GM21723 (cell line): ENCODE results near the gene KCTD15.

Source experiments
- ATAC-seq: cut with Tn5 transposase; IDR thresholded peaks from one replicate; pipeline ENCODE4 v1.9.1; 2021; ENCODE audit warnings: mild to moderate bottlenecking, moderate library complexity; ENCODE audit not compliant: unreplicated experiment

KCTD15 gene, protein sequence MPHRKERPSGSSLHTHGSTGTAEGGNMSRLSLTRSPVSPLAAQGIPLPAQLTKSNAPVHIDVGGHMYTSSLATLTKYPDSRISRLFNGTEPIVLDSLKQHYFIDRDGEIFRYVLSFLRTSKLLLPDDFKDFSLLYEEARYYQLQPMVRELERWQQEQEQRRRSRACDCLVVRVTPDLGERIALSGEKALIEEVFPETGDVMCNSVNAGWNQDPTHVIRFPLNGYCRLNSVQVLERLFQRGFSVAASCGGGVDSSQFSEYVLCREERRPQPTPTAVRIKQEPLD

DNA sequence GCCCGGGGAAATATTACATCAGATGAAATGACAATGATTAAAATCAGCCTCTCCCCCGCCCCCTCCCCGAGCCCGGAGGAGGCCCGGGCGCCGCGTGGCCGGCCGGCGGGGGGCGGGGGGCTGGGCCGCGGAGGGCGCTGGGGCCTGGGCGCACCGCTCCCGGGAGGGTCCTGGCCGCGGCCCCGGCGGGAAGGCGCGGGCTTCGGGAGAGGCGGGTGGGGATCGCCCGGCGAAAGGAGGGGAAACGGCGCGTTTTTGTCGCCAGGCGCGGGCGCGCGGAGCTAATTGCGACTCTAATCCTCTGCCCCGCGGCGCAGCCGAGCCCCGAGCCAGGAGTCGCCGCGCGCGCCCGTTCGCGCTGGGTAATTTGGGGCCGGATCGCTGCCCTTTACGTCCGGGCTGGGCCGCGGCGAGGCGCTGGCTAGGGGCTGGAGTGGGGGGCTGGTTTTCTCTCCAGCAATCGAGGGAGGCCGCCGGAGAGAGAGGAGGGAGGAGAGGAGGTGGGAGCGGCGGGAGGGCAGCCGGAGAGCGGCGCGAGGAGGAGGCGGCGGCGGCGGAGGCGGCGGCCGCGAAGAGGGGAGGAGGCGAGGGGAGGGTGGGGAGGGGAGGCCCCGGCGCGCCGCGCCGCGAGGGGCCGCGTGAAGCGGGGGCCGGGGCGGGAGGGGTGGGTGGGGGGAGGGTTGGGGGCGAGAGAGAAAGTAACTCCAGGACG, at the start of gene KCTD15:
Gene KCTD15, plus strand, starts transcription at position 707 of the 712 bp plus-strand sequence. CDS start 3,585 bp downstream, outside the sequence.
- ATAC-seq = no peak

DNA sequence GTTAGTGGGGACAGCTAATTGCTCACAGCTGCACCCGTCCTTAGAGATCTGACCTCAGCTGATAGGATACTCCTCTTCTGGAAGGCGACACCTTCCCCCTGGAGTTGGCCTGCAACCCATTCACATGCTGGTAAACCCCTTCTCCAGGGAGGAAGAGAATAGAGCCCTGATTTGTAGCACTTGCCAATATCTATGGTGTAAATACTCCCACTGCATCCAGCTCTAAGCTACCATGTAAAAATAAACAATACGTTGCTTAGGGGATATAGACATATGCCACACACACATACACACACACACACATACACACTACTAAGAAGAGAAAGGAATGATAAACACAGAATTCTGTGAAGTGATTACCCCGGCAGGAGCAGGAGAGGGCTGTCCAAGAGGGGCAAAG, 49.4 kb upstream of the KCTD15 start:
- no peak for ATAC-seq

DNA sequence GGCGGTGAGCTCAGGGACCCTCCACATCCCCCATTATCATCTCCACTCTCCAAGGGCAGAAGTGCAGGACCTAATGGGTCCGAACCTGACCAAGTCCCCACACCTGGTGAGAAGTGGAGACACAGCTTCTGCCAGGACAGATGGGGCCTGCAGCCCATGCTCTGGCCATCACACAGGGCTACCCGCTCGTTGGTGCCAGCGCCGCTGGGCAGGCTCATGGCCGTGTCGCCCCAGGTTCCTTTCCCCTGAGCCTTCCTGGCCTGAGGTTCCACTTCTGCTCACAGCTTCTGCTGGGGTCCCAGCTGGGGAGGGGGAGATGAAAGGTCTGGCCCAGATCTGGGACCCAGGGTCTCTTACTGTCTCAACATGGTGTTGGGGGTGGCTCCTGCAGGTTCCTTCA, 48.4 kb upstream of the KCTD15 start:
- no peak for ATAC-seq

DNA sequence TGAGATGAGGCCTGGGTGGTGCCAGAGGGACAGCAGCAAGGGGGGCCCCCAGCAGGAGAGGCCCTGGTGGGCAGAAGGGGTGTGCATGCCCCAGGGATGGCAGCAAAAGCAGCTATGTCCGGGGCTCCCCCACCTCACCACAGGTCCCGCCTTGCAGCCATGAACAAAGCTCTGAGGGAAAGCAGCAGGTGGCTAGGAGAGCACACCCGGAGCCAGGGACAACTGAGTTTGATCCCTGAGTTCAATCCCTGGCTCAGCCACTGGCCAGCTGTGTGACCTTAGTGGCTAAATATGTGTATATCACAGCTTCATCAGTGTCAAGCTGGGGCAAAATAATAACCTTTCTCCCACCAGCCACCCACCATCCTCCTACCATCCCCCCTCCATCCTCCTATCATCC, 47.7 kb upstream of the KCTD15 start:
- ATAC-seq = no peak

DNA sequence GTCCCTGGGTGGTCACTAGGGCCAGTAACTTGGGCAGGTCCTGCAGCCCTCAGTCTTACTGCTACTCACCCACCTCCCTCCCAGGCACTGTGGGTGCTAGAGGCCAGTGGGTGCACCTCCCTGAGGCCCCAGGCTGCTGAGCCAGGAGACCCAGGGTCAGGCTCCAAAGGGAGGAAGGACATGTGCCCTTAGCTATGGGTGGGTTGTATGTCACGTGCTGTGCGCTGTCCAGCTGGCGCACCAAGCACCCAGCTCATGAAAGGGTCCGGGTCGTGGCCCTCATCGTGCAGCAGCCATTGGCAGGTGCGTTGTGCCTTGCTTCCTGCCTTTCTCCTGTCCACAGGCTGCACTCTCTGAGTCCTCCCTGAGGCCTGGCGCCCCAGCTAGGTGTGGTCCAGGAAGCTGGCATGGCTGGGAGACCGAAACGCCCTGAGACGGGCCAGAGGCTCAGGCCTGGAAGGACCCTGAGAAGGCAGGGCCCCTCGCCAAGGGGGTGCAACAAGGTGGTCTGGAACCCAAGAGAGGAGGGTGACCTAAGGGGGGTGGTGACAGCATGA, 47.0 kb upstream of the KCTD15 start:
- no peak for ATAC-seq

DNA sequence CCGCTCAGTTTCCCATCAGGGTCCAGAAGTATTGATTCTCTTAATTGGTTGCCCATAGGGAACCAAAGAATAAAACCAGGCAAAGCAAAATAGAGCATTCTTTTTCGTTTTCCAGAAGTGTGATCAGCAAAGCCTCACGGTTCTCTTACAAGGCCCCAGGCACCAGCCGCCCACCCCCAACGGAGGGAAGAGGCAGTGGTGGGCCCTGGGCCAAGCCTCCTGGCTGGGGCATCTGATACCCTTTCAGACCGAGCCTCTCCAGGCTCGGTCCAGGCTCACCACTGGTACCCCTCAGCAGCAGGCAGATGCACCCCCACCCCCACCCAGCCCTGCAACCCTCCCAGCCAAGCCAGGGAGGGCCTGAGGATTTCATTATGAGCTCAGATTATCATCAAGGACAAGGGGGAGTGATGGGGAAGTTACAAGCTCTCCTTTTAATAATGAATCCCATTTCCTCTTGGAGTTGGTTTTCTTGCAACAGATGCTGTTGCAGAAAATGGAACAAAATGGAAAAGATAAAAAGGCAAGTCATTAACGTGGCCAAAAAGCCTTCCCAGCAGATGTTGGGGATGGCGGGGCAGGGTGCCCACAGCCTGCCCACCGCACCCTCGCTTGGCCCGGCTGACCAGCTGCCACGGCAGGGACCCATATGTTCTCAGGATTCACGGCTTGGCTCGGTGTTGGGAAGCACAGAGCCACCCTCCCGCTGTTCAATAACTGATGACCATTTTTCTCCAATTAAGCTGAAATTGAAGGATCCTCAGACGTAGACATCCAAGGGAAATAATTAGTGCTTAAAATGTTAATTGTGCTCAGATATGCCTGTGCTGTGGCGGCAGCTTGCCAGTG, 45.9 kb upstream of the KCTD15 start:
- no peak for ATAC-seq

DNA sequence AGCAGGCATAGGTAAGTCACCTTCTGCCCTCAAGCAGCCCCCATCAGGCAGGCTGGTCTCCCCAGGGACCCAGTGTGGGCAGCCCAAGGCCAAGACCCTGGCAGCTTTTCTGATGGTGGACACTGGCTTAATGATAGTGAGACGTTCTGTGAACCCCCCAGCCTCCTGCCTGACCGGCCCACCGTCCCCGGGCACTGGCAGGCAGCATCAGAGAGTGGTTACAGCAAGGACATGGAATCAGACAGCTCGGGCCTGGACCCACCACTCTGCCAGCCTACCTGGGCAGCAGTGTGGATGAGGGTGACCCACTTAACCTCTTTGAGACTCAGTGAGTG, 45.3 kb upstream of the KCTD15 start:
- no peak for ATAC-seq

DNA sequence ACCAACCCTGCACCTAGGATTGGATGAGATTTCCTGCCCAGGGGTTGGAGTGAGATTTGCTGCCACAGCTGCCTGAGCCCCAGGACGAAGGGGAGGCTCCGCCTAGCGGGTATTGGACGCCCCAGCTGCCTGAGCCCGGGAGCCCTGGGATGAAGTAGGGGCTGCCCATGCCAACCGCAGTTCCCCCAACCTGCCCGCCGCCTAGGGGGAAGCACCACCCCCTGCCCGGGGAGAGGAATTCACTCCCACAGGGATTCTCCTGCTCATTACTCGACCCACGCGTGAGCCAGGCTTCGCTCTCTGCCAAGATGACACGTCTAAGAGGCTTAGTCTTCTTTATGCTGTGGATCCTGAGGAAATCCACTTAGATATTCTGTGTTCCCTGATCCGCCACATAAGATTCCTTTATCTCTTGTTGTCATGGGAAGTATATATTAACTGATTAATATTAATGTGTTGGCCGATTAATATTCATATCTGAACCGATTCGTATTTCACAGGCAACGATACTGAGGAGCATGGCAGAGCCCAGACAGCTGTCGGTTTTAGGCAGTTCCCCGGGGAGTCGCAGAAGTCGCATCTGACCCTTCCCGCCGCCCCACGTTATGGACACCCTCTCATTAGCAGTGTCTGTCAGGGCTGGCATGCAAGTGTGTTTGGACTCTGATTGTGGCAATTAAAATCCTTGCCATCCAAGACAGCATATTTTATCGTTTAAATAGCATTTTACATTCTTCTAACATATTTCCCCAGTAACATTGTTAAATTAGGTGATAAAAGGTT, 44.5 kb upstream of the KCTD15 start:
- no peak for ATAC-seq

DNA sequence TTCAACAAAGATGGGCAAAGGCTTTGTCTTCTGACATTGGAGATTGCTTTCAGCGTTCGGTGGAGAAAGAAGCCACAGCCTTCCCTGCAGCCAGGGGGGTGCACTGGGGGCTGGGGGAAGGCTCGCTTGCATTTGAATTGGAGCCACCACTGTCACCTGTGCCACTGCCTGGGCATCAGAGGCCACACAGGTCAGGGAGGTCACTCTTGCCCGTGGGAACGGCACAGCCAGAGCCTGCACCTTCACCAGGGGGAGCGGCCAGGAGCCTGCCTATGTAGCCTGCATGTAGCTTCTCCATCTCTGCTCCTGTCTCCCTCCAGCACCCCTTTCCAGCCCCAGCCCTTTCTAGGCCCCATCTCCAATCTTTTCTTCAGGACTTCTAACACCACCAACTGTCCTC, 43.7 kb upstream of the KCTD15 start:
- ATAC-seq = no peak

DNA sequence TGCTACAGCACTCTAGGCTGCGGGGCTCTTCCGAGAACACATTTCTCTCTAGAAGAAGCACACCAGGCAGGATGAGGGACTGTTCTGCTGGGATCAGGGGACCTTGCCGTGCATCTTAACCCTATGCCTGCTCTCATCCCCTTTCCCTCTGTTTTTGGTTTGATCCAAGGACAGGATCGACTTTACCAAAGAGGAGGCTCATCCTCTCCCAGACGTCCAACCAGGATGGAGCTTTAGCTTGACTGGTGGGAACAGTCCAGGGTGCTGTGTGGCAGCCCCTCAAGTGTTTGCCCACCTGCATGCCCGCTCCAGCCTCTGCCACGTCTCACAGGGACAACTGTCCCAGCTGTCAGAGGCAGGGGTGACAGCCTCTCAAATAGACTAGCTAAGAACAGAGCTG, 42.3 kb upstream of the KCTD15 start:
- ATAC-seq = no peak

DNA sequence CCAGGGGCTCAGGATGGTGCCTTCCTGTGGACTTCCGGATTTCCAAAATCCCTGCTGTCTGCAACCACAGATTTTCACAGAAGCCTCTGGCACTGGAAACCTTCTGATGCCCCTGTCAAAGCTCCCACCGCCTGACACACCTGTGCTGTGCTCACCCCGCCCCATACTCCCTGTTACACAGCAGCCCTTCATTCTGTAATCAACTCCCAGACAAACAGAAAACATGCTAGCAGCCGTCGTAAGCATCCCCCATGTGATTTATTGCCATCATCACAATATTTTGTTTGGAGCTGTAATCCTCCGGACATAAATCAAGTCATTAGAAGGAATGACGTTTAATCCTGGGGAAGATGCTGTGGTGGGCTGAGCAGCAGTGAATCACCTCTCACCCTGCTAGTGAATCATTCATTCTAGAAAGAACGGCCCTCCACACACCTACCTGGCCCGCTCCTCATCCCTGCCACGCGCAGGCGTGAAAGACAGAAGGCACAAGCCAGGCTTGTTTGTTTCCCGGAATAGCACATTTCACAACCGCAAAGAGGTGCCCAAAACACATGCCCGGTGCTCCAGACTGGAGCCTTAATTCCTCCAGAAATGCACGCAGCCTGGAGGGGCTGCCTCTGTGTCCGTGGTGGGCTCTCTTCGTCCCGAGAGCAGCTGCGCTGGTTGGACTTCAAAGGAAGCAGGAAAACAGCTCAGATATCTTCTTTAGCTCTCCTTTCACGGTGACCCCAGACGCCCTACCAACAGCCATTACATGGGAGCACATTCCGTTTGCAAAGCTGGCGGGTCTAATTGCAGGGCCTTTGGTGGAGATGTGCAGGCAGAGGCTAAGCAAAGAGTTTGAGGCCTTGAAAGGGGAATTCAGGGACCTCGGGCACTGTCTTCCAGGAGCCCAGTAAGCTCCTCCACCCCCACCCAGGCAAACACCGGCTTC, 41.3 kb upstream of the KCTD15 start:
- no peak for ATAC-seq

DNA sequence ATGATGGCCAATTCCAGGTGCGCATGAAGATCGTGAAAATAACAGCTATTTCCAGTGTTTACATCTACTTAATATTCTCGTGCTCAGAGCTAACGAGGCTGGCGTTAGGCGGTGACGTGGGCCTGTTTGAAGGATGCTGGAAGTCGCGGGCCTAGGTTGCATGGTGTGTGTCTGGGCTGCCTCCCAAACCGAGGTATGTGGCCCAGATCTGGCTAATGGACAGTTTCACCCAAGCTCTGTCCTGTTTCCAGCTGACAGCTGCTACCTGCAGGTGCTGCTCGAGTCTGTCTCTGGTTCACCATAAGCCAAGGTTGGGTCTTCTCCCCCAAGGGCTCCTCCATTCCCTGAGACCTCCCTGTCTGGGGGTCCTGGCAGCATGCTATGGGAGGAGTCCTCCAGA, 40.5 kb upstream of the KCTD15 start:
- no peak for ATAC-seq

DNA sequence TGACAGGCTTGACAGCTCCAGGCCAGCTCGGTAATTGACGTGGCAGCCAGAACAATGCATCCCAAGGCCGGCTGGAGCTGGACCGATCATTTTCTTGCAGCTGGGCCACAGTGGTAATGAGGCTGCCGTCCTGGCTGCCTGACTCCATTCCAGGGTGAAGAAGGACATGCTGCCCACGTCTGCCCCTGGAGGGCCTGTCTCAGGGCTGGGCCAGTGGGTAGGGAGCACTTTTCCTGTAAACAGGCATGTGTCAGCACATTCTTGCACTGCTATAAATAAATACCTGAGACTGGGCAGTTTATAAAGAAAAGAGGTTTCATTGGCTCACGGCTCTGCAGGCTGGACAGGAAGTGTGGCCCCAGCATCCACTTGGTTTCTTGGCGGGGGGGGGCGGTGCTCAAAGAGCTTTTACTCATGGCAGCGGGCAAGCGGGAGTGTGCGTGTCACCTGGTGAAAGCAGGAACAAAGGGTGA, 38.1 kb upstream of the KCTD15 start:
- no peak for ATAC-seq

DNA sequence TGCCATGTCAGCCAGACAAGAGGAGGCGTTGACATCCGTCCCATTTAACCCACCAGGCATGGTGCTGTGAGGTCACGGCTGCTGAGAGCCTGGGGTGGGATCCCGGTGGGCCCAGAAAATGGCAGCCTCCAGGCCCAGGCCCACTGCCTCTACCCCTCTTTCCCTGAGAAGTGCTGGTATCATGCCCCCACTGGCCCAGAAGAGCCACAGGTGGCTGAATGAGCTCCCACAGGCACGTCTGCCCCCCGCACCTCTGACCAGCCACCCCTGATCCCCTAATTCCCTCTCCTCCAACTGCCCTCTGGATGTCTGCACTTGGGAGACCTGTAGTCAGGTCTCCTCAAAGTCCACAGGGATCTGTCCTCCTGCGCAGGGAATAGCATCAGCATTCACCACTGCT, 37.3 kb upstream of the KCTD15 start:
- ATAC-seq = no peak

DNA sequence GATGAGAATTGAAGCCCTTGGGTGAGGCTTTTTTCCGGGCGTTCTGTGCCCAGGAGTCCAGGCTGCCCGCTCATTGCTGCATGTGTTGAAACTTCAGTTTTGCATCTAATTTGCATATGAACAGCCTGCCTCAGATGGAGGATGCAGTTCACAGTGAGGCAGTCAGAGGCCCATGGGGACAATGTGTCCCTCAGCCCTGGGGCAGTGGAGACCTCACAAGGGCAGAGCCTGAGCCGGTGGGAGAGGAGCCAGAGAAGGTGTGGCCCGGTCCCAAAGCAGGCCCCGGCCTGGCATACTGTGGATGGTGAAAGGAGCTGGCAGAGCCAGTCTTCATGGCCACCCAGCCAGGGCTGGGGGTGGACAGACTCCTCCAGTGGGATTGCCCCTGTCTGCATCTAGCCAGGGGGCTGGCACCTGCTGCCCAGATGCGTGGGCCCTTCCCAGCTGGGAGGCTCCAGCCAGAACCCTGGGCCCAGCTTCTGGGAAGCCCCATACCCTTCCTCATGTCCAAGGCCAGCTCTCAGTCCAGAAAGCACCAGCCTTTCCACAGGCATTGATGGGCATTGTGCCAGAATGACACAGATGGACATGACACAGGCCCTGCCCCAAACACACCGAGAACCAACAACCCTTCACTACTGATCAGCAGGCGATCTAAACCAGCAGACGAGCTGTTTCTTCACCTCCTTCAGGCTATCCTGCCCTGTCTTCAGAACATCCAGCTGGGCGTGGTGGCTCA, 32.9 kb upstream of the KCTD15 start:
- ATAC-seq = no peak

DNA sequence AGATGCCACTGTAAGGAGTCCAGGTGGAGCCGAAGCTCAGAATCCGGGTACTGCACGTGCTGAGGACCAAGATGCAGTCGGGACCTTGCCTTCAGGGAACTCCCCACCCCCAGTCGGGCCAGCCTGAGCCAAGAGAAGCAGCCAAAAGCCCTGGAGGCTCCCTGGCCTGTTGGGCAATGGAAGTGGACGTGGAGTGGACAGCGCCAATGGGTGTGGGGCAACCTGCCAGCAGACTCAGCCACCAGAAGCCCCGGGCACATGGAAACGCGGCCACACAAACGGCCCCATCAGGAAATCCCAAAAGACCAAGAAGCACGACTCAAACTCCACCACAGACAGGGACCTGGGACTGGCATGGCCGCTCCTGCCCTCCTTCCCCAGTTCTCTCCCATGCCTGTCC, 30.0 kb upstream of the KCTD15 start:
- ATAC-seq = no peak

DNA sequence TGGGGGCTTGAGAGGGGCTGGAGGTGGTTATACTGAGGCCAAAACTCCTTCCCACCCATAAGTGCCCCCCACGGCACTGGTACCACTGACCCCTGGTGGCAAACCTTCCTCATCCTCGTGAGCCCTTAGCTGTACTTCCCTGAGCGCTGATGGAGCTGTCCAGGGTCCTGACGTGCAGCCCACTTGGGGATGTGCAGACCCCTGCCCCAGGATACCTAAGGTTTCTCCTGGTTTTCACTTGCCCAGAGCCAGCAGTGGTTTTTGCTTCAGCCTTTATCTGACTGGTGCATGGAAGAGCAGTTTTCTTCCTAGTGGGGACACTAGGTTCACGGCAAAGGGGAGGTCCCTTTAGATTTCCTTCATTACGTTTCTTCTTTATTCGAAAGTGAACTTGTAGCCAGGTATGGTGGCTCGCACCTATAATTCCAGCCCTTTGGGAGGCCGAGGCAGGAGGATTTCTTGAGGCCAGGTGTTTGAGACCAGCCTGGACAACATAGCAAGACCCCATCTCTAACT, 28.7 kb upstream of the KCTD15 start:
- no peak for ATAC-seq

DNA sequence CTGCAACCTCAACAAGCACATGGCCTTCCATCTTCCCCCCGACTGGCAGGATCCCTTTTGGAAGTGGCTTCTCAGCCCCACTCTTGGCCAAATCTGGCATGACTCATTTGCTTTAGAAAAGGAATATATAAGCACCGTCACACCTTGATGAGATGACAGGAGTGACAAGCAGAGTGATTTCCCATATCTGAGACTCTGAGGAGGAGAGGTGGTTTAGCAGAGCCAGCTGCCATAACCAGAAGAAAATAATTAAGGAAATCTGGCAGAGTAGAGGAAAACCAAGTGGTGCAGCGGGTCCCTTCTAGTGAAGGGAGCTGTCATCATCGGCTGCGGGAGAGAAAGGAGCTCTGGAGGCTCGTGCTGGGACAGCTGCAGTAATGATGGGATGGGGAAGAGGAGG, 27.5 kb upstream of the KCTD15 start:
- no peak for ATAC-seq

DNA sequence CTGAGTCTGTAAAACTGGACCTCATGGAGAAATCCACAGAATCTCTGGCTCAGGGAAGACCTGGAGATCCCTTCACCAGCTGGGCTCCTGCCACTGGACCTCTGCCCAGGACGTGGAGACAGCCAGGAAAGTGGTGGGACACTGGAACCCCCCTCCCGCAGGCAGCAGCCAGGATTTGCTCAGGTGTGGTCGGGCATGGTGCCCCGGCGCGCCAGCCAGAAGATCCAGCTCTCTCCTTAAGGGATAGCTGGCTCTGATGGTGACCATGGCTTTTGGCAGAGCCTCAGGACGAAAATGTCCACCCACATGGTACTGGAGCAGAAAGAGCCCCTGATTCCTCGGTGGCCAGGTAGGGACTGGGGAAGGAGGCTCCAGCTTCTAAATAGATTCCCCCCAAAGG, 26.6 kb upstream of the KCTD15 start:
- no peak for ATAC-seq
